WTC11 (cell line): ENCODE results near the gene INPP4A.

Experiments
- TEAD4 ChIP-seq: sonication (generic); formaldehyde crosslinking; IDR thresholded peaks from 2 replicates; pipeline ENCODE4 v1.8.0; 2022; ENCODE audit warnings: mild to moderate bottlenecking, missing genetic modification reagents
- TF ChIP-seq, protein P1 (sequence below): fragments of 200-600 bp; IDR thresholded peaks from 2 replicates; pipeline ENCODE4 v1.8.0; 2022; ENCODE audit warnings: antibody characterized with exemption

DNA sequence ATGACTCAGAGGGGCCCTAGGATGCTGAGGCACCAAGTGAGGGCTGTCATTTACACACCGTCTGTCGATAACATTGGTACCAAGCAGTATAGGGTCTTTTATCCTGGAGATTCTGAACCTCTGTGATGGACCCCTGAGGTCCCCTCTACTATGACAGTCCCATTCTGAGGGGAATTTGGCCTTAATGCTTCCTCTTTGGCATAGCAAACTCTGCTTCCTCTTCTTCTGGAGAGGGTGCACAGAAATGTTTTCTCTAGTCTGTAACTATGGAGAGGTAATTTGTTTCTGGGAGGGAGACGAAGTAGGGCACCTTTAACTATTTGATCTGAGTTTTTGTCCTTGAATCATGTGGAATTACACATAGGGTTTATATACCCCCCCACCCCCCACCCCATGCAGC is 44.8 kb downstream of the INPP4A start:
- TF ChIP-seq, protein P1, sequence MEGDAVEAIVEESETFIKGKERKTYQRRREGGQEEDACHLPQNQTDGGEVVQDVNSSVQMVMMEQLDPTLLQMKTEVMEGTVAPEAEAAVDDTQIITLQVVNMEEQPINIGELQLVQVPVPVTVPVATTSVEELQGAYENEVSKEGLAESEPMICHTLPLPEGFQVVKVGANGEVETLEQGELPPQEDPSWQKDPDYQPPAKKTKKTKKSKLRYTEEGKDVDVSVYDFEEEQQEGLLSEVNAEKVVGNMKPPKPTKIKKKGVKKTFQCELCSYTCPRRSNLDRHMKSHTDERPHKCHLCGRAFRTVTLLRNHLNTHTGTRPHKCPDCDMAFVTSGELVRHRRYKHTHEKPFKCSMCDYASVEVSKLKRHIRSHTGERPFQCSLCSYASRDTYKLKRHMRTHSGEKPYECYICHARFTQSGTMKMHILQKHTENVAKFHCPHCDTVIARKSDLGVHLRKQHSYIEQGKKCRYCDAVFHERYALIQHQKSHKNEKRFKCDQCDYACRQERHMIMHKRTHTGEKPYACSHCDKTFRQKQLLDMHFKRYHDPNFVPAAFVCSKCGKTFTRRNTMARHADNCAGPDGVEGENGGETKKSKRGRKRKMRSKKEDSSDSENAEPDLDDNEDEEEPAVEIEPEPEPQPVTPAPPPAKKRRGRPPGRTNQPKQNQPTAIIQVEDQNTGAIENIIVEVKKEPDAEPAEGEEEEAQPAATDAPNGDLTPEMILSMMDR, result no peak
- TF ChIP-seq TEAD4 (CRISPR knock-in tag), result no peak
